Measurements from ENCODE around the gene CAPRIN1.

Gene CAPRIN1

DNA sequence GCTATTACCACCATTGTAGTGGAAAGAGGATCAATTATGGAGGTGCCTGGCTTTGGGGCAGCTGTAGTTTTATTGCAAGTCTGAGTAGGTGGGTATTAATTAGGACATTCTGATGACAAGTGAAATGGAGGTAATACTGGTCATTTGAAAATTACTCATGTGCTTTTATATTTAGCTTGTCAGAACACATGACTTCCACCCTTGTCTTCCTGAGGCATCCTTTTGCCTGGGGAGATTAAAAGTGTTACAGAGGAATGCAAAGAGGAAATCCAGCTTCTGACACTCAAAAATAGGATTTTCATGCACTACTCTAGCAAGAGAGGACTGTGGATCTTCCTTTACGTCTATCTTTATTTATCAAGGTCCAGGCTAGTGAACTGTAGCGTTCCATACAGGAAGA, 44.7 kb upstream of the CAPRIN1 start:
- no peak for TF ChIP-seq EZH2phosphoT487 (conservative IDR thresholded peaks at IDR 0.05; ENCODE audit: low read length)
- TF ChIP-seq, protein P1, sequence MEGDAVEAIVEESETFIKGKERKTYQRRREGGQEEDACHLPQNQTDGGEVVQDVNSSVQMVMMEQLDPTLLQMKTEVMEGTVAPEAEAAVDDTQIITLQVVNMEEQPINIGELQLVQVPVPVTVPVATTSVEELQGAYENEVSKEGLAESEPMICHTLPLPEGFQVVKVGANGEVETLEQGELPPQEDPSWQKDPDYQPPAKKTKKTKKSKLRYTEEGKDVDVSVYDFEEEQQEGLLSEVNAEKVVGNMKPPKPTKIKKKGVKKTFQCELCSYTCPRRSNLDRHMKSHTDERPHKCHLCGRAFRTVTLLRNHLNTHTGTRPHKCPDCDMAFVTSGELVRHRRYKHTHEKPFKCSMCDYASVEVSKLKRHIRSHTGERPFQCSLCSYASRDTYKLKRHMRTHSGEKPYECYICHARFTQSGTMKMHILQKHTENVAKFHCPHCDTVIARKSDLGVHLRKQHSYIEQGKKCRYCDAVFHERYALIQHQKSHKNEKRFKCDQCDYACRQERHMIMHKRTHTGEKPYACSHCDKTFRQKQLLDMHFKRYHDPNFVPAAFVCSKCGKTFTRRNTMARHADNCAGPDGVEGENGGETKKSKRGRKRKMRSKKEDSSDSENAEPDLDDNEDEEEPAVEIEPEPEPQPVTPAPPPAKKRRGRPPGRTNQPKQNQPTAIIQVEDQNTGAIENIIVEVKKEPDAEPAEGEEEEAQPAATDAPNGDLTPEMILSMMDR (IDR thresholded peaks at IDR 0.05; ENCODE audit: insufficient read depth, low read length, poor library complexity, severe bottlenecking): no peak
- H2AFZ ChIP-seq (ENCODE audit: low read depth, low read length, severe bottlenecking): no peak overlapping the region
- H3K4me2 ChIP-seq (ENCODE audit: low read depth, low read length, poor library complexity, severe bottlenecking): no peak overlapping the region

DNA sequence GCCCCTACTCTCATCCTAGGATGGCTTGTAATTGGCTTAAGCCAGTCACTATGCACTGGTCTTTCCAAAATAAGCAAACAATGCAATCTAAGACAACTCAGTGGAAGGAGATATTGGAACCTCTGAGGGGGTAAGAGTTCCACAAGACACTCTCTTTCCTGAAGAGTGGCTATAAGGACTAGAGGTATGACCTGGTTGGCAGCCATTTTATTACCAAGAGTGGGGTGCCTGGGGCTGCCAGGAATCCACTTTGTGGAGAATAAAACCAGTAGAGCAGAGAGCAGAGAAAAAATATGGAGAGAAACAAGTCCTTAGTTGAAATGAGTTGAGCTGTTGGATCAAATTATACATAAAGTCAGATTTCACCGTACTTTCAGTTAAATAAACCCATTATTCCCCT, 38.8 kb upstream of the CAPRIN1 start:
- no peaks in the 10 kb centered on the region for H3F3A ChIP-seq (ENCODE audit: insufficient read depth)
- no peaks in the 10 kb centered on the region for H3K36me3 ChIP-seq (ENCODE audit: low read length)
- TF ChIP-seq EZH2phosphoT487 (conservative IDR thresholded peaks at IDR 0.05; ENCODE audit: low read length): no peak
- TF ChIP-seq, protein P1 (IDR thresholded peaks at IDR 0.05; ENCODE audit: insufficient read depth, low read length, poor library complexity, severe bottlenecking): no peak
- H3K9ac ChIP-seq (ENCODE audit: low read length): no peak overlapping the region
- H3K9me2 ChIP-seq (replicated peaks; ENCODE audit: insufficient read depth, low read length): no peaks in the 10 kb centered on the region
- H3K27me3 ChIP-seq (ENCODE audit: low read length): no peaks in the 10 kb centered on the region
- H2AFZ ChIP-seq (ENCODE audit: low read depth, low read length, severe bottlenecking): no peak overlapping the region
- H3K4me3 ChIP-seq (ENCODE audit: insufficient read depth, low read length, poor library complexity, severe bottlenecking): no peak overlapping the region
- H3K79me2 ChIP-seq (ENCODE audit: insufficient read depth, low read length): no peaks in the 10 kb centered on the region
- no peak overlapping the region for H3K4me2 ChIP-seq (ENCODE audit: low read depth, low read length, poor library complexity, severe bottlenecking)
- H3K27ac ChIP-seq (ENCODE audit: low read depth, low read length): no peak overlapping the region
- H4K20me1 ChIP-seq (ENCODE audit: low read depth, low read length): no peaks in the 10 kb centered on the region
- no peaks in the 10 kb centered on the region for H3K9me3 ChIP-seq (ENCODE audit: insufficient read depth, low read length)

More for the DNA sequence above, 44.7 kb upstream of the CAPRIN1 start:
- no peak overlapping the region for H3K4me3 ChIP-seq (ENCODE audit: insufficient read depth, low read length, poor library complexity, severe bottlenecking)
- no peaks in the 10 kb centered on the region for H3K9me2 ChIP-seq (replicated peaks; ENCODE audit: insufficient read depth, low read length)
- no peaks in the 10 kb centered on the region for H3K79me2 ChIP-seq (ENCODE audit: insufficient read depth, low read length)
- no peak overlapping the region for H3K27ac ChIP-seq (ENCODE audit: low read depth, low read length)
- no peaks in the 10 kb centered on the region for H3K36me3 ChIP-seq (ENCODE audit: low read length)
- no peak overlapping the region for H3K9ac ChIP-seq (ENCODE audit: low read length)
- no peaks in the 10 kb centered on the region for H3K27me3 ChIP-seq (ENCODE audit: low read length)
- no peaks in the 10 kb centered on the region for H3F3A ChIP-seq (ENCODE audit: insufficient read depth)
- H4K20me1 ChIP-seq (ENCODE audit: low read depth, low read length): no peaks in the 10 kb centered on the region
- no peaks in the 10 kb centered on the region for H3K9me3 ChIP-seq (ENCODE audit: insufficient read depth, low read length)

DNA sequence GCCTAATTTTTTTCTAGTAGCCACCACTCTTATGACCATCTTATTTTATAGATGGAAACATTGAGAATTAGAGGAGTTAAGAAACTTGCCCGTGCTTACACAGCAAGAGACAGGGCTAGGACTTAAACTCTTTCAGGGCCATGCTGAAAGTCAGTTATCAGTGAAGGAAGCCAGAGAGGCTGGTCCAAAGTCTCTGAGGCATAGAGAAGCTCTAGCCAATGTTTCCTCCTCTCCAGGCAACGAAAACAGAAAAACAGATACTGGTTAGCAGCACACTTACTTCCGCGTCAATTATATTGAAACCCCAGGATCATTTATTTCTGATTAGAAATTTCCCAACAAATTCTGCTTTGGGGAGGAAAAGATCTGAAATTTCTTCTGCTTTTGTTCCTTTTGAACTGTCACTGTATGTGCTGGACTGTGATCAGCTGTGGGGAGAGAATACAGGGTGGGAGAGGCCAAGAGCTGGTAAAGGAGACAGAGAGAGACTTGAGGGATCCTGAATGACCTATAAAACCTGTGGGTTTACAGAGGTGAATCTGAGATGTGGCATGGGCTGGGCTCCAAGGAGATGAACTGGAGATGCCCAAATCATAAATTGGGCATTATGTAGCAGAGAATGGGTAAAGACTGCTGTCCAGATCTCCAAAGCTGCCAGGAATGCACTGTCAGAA, 37.5 kb upstream of the CAPRIN1 start:
- Histone ChIP-seq H3K36me3 (ENCODE audit: low read length) (no peaks in the 10 kb centered on the region), H3K27me3 (ENCODE audit: low read length) (no peaks in the 10 kb centered on the region), H3F3A (ENCODE audit: insufficient read depth) (no peaks in the 10 kb centered on the region), H3K9ac (ENCODE audit: low read length) (no peak overlapping the region), H3K27ac (ENCODE audit: low read depth, low read length) (no peak overlapping the region), H3K9me2 (replicated peaks; ENCODE audit: insufficient read depth, low read length) (no peaks in the 10 kb centered on the region), H3K9me3 (ENCODE audit: insufficient read depth, low read length) (no peaks in the 10 kb centered on the region), H3K4me3 (ENCODE audit: insufficient read depth, low read length, poor library complexity, severe bottlenecking) (no peak overlapping the region), H4K20me1 (ENCODE audit: low read depth, low read length) (no peaks in the 10 kb centered on the region), H3K4me2 (ENCODE audit: low read depth, low read length, poor library complexity, severe bottlenecking) (no peak overlapping the region), H3K79me2 (ENCODE audit: insufficient read depth, low read length) (no peaks in the 10 kb centered on the region), H2AFZ (ENCODE audit: low read depth, low read length, severe bottlenecking) (no peak overlapping the region)
- no peak for TF ChIP-seq EZH2phosphoT487 (conservative IDR thresholded peaks at IDR 0.05; ENCODE audit: low read length)

DNA sequence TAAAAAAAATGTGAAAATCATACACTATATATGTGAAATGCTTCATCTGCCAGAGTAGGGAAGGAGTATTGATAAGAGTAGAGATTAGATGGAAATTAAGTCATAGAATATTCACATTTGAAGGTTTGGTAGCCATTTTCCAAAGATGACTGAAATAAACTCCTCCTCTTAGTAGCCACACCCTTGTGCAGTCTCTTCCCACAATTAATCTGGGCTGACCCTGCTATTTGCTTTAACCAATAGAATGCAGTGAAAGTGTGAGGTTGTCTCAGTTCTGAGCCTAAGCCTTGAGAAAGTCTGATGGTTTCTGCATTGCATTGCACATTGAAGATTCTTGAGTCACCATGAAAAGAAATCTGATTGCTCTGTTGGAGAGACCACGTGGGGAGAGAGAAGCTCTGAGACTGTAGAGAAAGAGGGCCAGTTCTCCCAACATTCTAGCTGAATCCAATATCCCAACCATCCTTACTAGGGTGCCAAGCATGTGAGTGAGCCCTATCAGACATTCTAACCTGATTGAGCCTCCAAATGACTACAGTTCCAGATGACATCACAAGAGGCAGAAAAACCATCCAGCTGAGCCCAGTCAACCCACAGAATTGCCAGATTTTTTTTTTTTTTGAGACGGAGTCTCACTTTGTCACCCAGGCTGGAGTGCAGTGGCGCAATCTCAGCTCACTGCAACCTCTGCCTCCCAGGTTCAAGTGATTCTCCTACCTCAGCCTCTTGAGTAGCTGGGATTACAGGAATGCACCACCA, 29.4 kb upstream of the CAPRIN1 start:
- no peak overlapping the region for H3K27ac ChIP-seq (ENCODE audit: low read depth, low read length)

More for the DNA sequence above, 29.4 kb upstream of the CAPRIN1 start:
- Histone ChIP-seq H2AFZ (ENCODE audit: low read depth, low read length, severe bottlenecking) (no peak overlapping the region), H3K9ac (ENCODE audit: low read length) (no peak overlapping the region), H4K20me1 (ENCODE audit: low read depth, low read length) (no peaks in the 10 kb centered on the region), H3K27me3 (ENCODE audit: low read length) (no peaks in the 10 kb centered on the region), H3K9me3 (ENCODE audit: insufficient read depth, low read length) (no peaks in the 10 kb centered on the region), H3K36me3 (ENCODE audit: low read length) (no peaks in the 10 kb centered on the region), H3K9me2 (replicated peaks; ENCODE audit: insufficient read depth, low read length) (no peaks in the 10 kb centered on the region), H3K79me2 (ENCODE audit: insufficient read depth, low read length) (no peaks in the 10 kb centered on the region), H3K4me2 (ENCODE audit: low read depth, low read length, poor library complexity, severe bottlenecking) (no peak overlapping the region), H3K4me3 (ENCODE audit: insufficient read depth, low read length, poor library complexity, severe bottlenecking) (no peak overlapping the region), H3F3A (ENCODE audit: insufficient read depth) (no peaks in the 10 kb centered on the region)
- TF ChIP-seq EZH2phosphoT487 (conservative IDR thresholded peaks at IDR 0.05; ENCODE audit: low read length): no peak
- TF ChIP-seq, protein P1 (IDR thresholded peaks at IDR 0.05; ENCODE audit: insufficient read depth, low read length, poor library complexity, severe bottlenecking): no peak
